Ishikawa (cell line): Measurements from ENCODE around the gene OR9A2.

Source experiments
- CREB1 ChIP-seq: IDR thresholded peaks from 2 replicates; pipeline ENCODE4 v1.6.1; 2012; ENCODE audit warnings: low read depth
- FOXM1 ChIP-seq: IDR thresholded peaks from 2 replicates; pipeline ENCODE4 v1.6.1; 2012; ENCODE audit warnings: low read depth, borderline replicate concordance
- NFIC ChIP-seq: IDR thresholded peaks from 2 replicates; pipeline ENCODE4 v1.6.1; 2012
- REST ChIP-seq: IDR thresholded peaks from 2 replicates; pipeline ENCODE4 v1.6.1; 2012; ENCODE audit warnings: low read depth, mild to moderate bottlenecking
- YY1 ChIP-seq: IDR thresholded peaks from 2 replicates; pipeline ENCODE4 v1.6.1; 2012; ENCODE audit warnings: low read depth
- TF ChIP-seq, protein P1 (sequence below): IDR thresholded peaks from 2 replicates; pipeline ENCODE4 v1.6.1; 2012

GRCh38 chr7:143041346-143041745 lies 14.4 kb upstream of the OR9A2 start:
- no peak for TF ChIP-seq NFIC
- TF ChIP-seq, protein P1, sequence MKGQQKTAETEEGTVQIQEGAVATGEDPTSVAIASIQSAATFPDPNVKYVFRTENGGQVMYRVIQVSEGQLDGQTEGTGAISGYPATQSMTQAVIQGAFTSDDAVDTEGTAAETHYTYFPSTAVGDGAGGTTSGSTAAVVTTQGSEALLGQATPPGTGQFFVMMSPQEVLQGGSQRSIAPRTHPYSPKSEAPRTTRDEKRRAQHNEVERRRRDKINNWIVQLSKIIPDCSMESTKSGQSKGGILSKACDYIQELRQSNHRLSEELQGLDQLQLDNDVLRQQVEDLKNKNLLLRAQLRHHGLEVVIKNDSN: no peak
- TF ChIP-seq REST: no peak
- TF ChIP-seq CREB1: no peak
- TF ChIP-seq FOXM1: no peak
- TF ChIP-seq YY1: no peak
